Neuronal stem cell (in vitro differentiated cells): ENCODE data around the gene ITFG2.

Source experiments
- DNase-seq: peaks from one replicate; pipeline ENCODE4 v3.0.0-alpha.2; 2013; ENCODE audit warnings: low spot score
- H2AFZ ChIP-seq: one replicate; pipeline ENCODE4 v1.6.1; 2013; ENCODE audit warnings: mild to moderate bottlenecking, low read length, inconsistent platforms
- H2AK5ac ChIP-seq: 2 replicates; pipeline ENCODE4 v1.6.1; 2013; ENCODE audit warnings: low read depth, mild to moderate bottlenecking, inconsistent platforms, low read length, moderate library complexity, mixed read lengths
- H2BK120ac ChIP-seq: 2 replicates; pipeline ENCODE4 v1.6.1; 2013; ENCODE audit warnings: low read depth, mild to moderate bottlenecking, inconsistent platforms, low read length, moderate library complexity, mixed read lengths
- H2BK12ac ChIP-seq: one replicate; pipeline ENCODE4 v1.6.1; 2013; ENCODE audit warnings: low read length, inconsistent platforms
- H2BK15ac ChIP-seq: 2 replicates; pipeline ENCODE4 v1.6.1; 2013; ENCODE audit warnings: mild to moderate bottlenecking, low read length, inconsistent platforms, mixed read lengths
- H2BK5ac ChIP-seq: one replicate; pipeline ENCODE4 v1.6.1; 2013; ENCODE audit warnings: inconsistent platforms, mild to moderate bottlenecking, low read length, moderate library complexity
- H3K14ac ChIP-seq: one replicate; pipeline ENCODE4 v1.6.1; 2013; ENCODE audit warnings: low read length, inconsistent platforms
- H3K18ac ChIP-seq: 2 replicates; pipeline ENCODE4 v1.6.1; 2013; ENCODE audit warnings: low read length, inconsistent platforms
- H3K23ac ChIP-seq: 2 replicates; pipeline ENCODE4 v1.6.1; 2013; ENCODE audit warnings: low read depth, mild to moderate bottlenecking, mixed read lengths, low read length, inconsistent platforms; ENCODE audit not compliant: poor library complexity
- H3K27ac ChIP-seq: replicated peaks from 3 replicates; pipeline ENCODE4 v1.5.1; 2013; ENCODE audit warnings: low read length, inconsistent platforms
- H3K27me3 ChIP-seq, 3 experiments: 2 replicates each; pipeline ENCODE4 v1.6.1; 2013; ENCODE audit warnings: low read length in 3 of 3, mild to moderate bottlenecking in 2 of 3, inconsistent platforms in 1 of 3, low read depth in 1 of 3, mixed read lengths in 1 of 3, moderate library complexity in 1 of 3; ENCODE audit not compliant: control insufficient read depth in 3 of 3, insufficient read depth in 3 of 3
- H3K36me3 ChIP-seq, 2 donors: replicated peaks in 1 of 2; 2 replicates each; pipeline ENCODE4 v1.6.1; 2013; ENCODE audit warnings: low read length in 2 of 2; ENCODE audit not compliant: control insufficient read depth in 2 of 2, insufficient read depth in 2 of 2
- H3K4ac ChIP-seq: 2 replicates; pipeline ENCODE4 v1.6.1; 2013; ENCODE audit warnings: inconsistent platforms, mild to moderate bottlenecking, low read length, moderate library complexity
- H3K4me1 ChIP-seq, 2 donors: 1 replicate in 1 of 2; 2 replicates in 1 of 2; pipeline ENCODE4 v1.6.1; 2013; ENCODE audit warnings: low read length in 2 of 2, low read depth in 1 of 2; ENCODE audit not compliant: control insufficient read depth in 2 of 2, insufficient read depth in 1 of 2
- H3K4me2 ChIP-seq: one replicate; pipeline ENCODE4 v1.6.1; 2013; ENCODE audit warnings: mild to moderate bottlenecking, low read length, inconsistent platforms; ENCODE audit not compliant: insufficient read depth, poor library complexity, severe bottlenecking
- H3K4me3 ChIP-seq, 2 donors: 2 replicates each; pipeline ENCODE4 v1.5.1; 2013; ENCODE audit warnings: low read length in 2 of 2, mild to moderate bottlenecking in 2 of 2, inconsistent platforms in 1 of 2, moderate library complexity in 1 of 2
- H3K79me1 ChIP-seq: one replicate; pipeline ENCODE4 v1.6.1; 2013; ENCODE audit warnings: low read depth, mild to moderate bottlenecking, inconsistent platforms, low read length, moderate library complexity
- H3K9ac ChIP-seq: one replicate; pipeline ENCODE4 v1.6.1; 2013; ENCODE audit warnings: mild to moderate bottlenecking, low read depth, low read length, inconsistent platforms; ENCODE audit not compliant: poor library complexity
- H3K9me3 ChIP-seq, 2 donors: replicated peaks in 1 of 2; 2 replicates each; pipeline versions ENCODE3 to v1.6.1; 2013; ENCODE audit warnings: low read length in 2 of 2, mild to moderate bottlenecking in 2 of 2, inconsistent platforms in 1 of 2, low read depth in 1 of 2, mixed read lengths in 1 of 2, moderate library complexity in 1 of 2; ENCODE audit not compliant: control insufficient read depth in 2 of 2, insufficient read depth in 1 of 2
- H4K8ac ChIP-seq: one replicate; pipeline ENCODE4 v1.6.1; 2013; ENCODE audit warnings: low read depth, mild to moderate bottlenecking, inconsistent platforms, low read length, moderate library complexity
- H4K91ac ChIP-seq: one replicate; pipeline ENCODE4 v1.6.1; 2013; ENCODE audit warnings: low read length, low read depth, mild to moderate bottlenecking, inconsistent platforms; ENCODE audit not compliant: poor library complexity
- WGBS, 2 donors: extraction: QIAGEN DNeasy Blood & Tissue Kit; methylation state at CpG; one replicate each; pipeline ENCODE4 v1.1.7; 2013; ENCODE audit warnings: missing lambda C conversion rate in 2 of 2, mixed read lengths in 1 of 2; ENCODE audit not compliant: insufficient read length in 2 of 2, insufficient replicate concordance in 1 of 2; ENCODE audit errors: extremely low coverage in 2 of 2; 5-methylcytosine and 5-hydroxymethylcytosine counted together

Gene ITFG2

DNA sequence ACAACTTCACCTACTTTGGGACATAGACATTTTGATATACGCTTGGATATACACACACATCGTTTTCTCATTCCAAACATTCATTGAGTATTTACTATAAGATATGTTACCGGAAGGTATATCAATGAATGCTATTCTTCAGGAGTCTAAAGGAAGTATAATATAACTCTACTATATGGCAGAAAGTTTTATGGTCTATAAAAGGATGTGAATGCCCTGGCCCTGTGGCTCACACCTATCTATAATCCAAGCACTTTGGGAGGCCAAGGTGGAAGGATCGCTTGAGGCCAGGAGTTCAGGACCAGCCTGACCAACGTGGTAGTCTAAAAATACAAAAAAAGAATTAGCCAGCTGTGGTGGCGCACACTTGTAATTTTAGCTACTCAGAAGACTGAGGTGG lies 16.8 kb downstream of the ITFG2 start:
- Histone ChIP-seq H3K4me2 (no peak overlapping the region), H2BK12ac (no peak overlapping the region), H2AFZ (no peak overlapping the region), H3K4me1 (peaks cover 26 to 33% of the 10 kb centered on the region in 2 donors), H3K23ac (no peak overlapping the region), H2AK5ac (no peak overlapping the region), H3K14ac (no peak overlapping the region), H3K9ac (no peak overlapping the region), H3K36me3 (peaks cover 5 to 54% of the 10 kb centered on the region in 2 donors), H2BK15ac (no peak overlapping the region), H3K27ac (no peak overlapping the region), H3K18ac (no peak overlapping the region), H3K79me1 (no peaks in the 10 kb centered on the region), H2BK120ac (no peak overlapping the region), H3K4ac (no peak overlapping the region), H4K8ac (no peak overlapping the region), H3K27me3 (no peaks in the 10 kb centered on the region), H3K4me3 (no peak overlapping the region), H3K9me3 (no peaks in the 10 kb centered on the region), H4K91ac (no peak overlapping the region), H2BK5ac (no peak overlapping the region)
- no peak for DNase-seq
- WGBS, 2 donors = no CpG with 5 or more reads among the region's 6 CpGs

DNA sequence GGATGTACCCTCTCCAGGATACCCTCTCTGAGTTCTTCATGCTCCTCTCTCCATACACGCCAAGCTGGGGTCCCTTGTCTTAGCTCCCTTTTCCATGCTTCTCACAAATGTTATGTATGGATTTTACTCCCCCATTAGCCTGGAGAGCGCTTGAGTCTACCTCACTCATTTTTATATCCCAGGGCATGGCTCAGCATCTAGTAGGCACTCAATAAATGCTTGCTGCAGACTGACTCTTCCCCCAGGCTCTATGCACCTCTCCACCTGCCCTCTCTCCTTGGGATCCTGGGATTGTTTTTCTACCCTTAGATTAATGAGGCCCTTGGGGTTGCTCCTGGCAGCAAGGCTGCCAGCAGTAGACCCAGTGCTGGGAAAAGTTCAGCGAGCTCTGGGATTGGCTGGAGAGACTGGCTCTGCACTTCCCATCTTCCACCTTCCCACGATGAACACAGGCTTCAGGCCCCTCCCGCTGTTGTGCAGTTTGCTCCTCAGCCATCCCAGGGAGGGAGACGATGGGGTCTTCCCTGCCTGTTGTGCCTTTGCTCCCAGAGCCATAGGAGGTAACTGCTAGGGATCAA lies 20.2 kb downstream of the ITFG2 start:
- Histone ChIP-seq H2BK15ac (no peak overlapping the region), H3K23ac (no peak overlapping the region), H2BK12ac (no peak overlapping the region), H3K79me1 (no peaks in the 10 kb centered on the region), H2BK5ac (no peak overlapping the region), H3K4ac (no peak overlapping the region), H2AFZ (no peak overlapping the region), H3K27me3 (no peaks in the 10 kb centered on the region), H3K4me2 (no peak overlapping the region), H4K8ac (no peak overlapping the region), H3K4me1 (peaks cover 9 to 19% of the 10 kb centered on the region in 2 donors), H3K14ac (no peak overlapping the region), H3K27ac (no peak overlapping the region), H3K9me3 (no peaks in the 10 kb centered on the region), H3K9ac (no peak overlapping the region), H2BK120ac (no peak overlapping the region), H4K91ac (no peak overlapping the region), H3K36me3 (peaks cover 1 to 36% of the 10 kb centered on the region in 2 donors), H2AK5ac (no peak overlapping the region), H3K18ac (no peak overlapping the region), H3K4me3 (no peak overlapping the region)
- no peak for DNase-seq
- no CpG with 5 or more reads among the region's 6 CpGs for WGBS, 2 donors

DNA sequence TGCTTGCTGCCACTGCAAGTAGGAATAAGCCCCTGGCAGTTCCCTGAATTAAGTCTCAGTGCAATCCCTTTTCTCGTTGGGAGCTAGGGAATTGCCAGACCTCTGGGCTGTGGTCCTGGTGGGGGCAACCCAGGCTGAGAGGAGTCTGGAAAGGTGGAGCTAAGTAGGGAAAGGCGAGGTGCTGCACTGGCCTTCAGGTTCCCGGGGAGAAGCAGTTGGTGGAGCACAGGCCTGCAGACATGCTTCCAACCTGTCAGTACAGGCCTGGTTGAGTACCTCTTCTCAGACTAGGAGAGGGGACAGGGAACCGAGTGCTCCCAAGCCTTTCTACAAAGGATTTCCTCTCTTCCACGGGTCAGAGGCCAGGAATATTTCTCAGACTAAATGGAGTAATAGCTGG lies 20.9 kb downstream of the ITFG2 start:
- Histone ChIP-seq H3K4me1 (peaks cover 9 to 19% of the 10 kb centered on the region in 2 donors), H3K23ac (no peak overlapping the region), H4K8ac (no peak overlapping the region), H3K18ac (peak overlapping the region; percentile 53), H3K14ac (no peak overlapping the region), H2BK5ac (no peak overlapping the region), H3K4me3 (no peak overlapping the region), H3K9me3 (no peaks in the 10 kb centered on the region), H2AK5ac (no peak overlapping the region), H3K4me2 (no peak overlapping the region), H2BK12ac (no peak overlapping the region), H3K36me3 (peaks cover 1 to 29% of the 10 kb centered on the region in 2 donors), H2AFZ (no peak overlapping the region), H3K27ac (no peak overlapping the region), H2BK120ac (no peak overlapping the region), H3K27me3 (no peaks in the 10 kb centered on the region), H3K79me1 (no peaks in the 10 kb centered on the region), H2BK15ac (no peak overlapping the region), H3K9ac (no peak overlapping the region), H3K4ac (no peak overlapping the region), H4K91ac (no peak overlapping the region)
- whole genome bisulfite sequencing, 2 donors = no CpG with 5 or more reads among the region's 5 CpGs
- DNase-seq = no peak

DNA sequence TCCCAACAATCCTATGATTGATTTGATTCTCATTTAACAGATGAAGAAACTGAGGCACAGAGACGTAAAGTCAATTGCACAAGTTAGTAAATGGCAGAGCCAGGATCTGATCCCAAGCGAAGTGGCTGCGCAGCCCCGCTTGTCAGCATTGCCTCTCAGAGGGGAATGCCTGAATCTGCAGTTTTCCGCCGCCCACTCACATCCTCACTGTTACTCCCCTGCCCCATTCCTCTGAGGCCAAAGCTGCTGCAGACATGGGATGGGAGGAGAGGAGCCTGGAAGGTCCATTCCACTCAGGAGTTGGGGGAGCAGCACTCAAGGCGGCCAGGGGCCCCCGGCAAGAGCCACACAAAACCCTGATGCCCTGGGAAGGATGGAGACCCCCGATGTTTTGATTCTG lies 21.3 kb downstream of the ITFG2 start:
- H2BK12ac ChIP-seq = no peak overlapping the region
- no peak overlapping the region for H3K14ac ChIP-seq
- H3K18ac ChIP-seq = no peak overlapping the region
- no peak overlapping the region for H3K4me2 ChIP-seq
- no peak overlapping the region for H2AFZ ChIP-seq
- no peak overlapping the region for H2AK5ac ChIP-seq
- peaks cover 9 to 21% of the 10 kb centered on the region in 2 donors for H3K4me1 ChIP-seq
- no peak overlapping the region for H2BK120ac ChIP-seq
- no peak overlapping the region for H3K9ac ChIP-seq
- no CpG with 5 or more reads among the region's 9 CpGs for WGBS, 2 donors
- no peaks in the 10 kb centered on the region for H3K79me1 ChIP-seq
- no peak overlapping the region for H2BK5ac ChIP-seq
- no peak overlapping the region for H3K27ac ChIP-seq
- H3K27me3 ChIP-seq = no peaks in the 10 kb centered on the region
- no peak overlapping the region for H4K8ac ChIP-seq
- no peak overlapping the region for H3K4me3 ChIP-seq
- peaks cover 1 to 27% of the 10 kb centered on the region in 2 donors for H3K36me3 ChIP-seq
- H3K23ac ChIP-seq = no peak overlapping the region
- H3K4ac ChIP-seq = no peak overlapping the region
- H2BK15ac ChIP-seq = no peak overlapping the region
- no peak overlapping the region for H4K91ac ChIP-seq
- no peak for DNase-seq
- H3K9me3 ChIP-seq = no peaks in the 10 kb centered on the region
